ENCODE results near the gene RDH14. TPM values are rescaled to one million over a fixed set of nuclear protein-coding genes. Genes with fewer than 3 reads are reported as not detected.

The RDH14 gene
- total and polyA plus RNA-seq, 3 donors from 2014 or later = 30.7 to 40.1 (median 37.2) TPM

DNA sequence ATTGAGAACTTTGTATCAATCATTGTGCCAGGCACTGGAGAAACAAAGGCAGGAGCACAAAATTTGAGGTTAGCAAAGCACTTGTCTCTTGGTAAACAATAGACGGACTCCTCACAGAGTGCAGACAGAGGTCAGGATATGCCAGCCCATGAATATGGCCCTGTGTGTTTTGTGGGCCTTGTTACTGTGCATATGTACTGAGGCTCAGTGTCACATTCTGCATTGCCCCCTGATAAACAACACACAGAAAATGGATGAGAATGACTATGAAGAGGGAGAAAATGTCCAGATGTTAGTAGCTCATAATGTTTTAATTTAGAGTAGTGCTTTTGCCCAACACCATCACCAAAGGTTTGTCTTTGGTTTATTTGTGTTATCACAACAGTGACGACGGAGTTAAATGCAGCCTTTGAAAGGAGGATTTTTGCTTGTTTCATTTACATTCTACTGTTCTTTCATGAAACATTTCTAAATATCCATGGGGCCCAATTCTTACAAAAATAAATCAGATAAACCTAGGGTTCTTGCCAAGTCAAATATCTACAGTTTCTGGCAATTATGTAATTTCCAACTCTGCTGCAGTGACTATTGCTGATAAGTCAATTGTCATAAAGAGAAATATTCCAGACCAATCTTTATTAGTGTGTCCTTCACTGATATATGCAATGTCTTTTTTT lies 43.5 kb upstream of the RDH14 start:
- no peaks in the 10 kb centered on the region for H3K9me3 ChIP-seq
- TF ChIP-seq, protein P1, sequence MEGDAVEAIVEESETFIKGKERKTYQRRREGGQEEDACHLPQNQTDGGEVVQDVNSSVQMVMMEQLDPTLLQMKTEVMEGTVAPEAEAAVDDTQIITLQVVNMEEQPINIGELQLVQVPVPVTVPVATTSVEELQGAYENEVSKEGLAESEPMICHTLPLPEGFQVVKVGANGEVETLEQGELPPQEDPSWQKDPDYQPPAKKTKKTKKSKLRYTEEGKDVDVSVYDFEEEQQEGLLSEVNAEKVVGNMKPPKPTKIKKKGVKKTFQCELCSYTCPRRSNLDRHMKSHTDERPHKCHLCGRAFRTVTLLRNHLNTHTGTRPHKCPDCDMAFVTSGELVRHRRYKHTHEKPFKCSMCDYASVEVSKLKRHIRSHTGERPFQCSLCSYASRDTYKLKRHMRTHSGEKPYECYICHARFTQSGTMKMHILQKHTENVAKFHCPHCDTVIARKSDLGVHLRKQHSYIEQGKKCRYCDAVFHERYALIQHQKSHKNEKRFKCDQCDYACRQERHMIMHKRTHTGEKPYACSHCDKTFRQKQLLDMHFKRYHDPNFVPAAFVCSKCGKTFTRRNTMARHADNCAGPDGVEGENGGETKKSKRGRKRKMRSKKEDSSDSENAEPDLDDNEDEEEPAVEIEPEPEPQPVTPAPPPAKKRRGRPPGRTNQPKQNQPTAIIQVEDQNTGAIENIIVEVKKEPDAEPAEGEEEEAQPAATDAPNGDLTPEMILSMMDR (IDR thresholded peaks at IDR 0.05) = no peak
- TF ChIP-seq POLR2A (IDR thresholded peaks at IDR 0.05) = no peak
- no peaks in the 10 kb centered on the region for H3K36me3 ChIP-seq (ENCODE audit: low read depth, missing control alignments)
- H3K4me1 ChIP-seq = peaks cover 7% of the 10 kb centered on the region
- H3K27me3 ChIP-seq = no peaks in the 10 kb centered on the region
- 78 to 85% methylated on average over 3 of the region's 3 CpGs for WGBS, 2 donors
- DNase-seq = no peak
- H3K4me3 ChIP-seq = no peak overlapping the region
- no peak overlapping the region for H3K27ac ChIP-seq
- intact Hi-C loops (cut with DNase I; ENCODE audit: low total_unique reads) = no loop called here

DNA sequence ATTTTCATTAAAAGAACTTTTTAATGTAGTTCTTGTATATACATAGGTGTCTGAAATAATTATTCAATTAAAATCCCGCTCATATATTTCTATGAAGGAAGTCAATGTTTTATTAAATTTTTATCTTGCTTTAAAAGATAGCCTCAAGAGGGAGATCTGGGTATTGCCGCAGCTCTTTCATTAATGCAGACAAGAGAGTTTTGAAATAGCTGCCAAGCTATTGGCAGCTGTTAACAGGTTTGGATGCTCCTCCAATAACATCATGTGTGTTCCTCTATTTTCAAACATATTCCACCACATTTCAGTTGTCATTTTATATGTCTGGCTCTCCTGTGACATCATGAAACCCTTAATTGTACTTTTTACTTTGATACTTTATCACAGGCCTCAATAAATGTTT lies 41.8 kb upstream of the RDH14 start:
- Histone ChIP-seq H3K27ac (no peak overlapping the region), H3K9me3 (no peaks in the 10 kb centered on the region), H3K27me3 (no peaks in the 10 kb centered on the region), H3K4me3 (no peak overlapping the region), H3K4me1 (peaks cover 13% of the 10 kb centered on the region), H3K36me3 (ENCODE audit: low read depth, missing control alignments) (no peaks in the 10 kb centered on the region)
- DNase-seq = no peak
- intact Hi-C loops (cut with DNase I; ENCODE audit: low total_unique reads) = no loop called here
- TF ChIP-seq, protein P1 (IDR thresholded peaks at IDR 0.05) = no peak
- TF ChIP-seq POLR2A (IDR thresholded peaks at IDR 0.05) = no peak
- WGBS, 2 donors = 85 to 88% methylated on average over 2 of the region's 2 CpGs

DNA sequence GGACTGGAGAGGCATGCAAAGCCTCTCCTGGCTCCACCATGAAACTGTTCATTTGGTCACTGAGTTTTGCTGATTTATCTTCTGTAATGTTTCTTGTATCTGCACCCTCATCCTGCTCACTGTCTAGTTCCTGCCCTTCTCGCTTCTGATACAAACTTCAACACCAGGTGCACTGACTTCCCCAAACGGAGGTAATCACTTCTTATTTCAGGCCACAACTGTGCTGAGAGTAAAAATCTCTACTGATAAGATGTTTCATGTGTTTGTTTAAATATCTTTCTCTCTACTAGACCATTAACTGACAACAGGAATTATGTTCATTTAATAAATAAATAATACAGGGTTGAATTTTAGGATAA lies 39.8 kb upstream of the RDH14 start:
- H3K4me1 ChIP-seq = peaks cover 13% of the 10 kb centered on the region
- DNase-seq = no peak
- intact Hi-C loops (cut with DNase I; ENCODE audit: low total_unique reads) = no loop called here
- no peaks in the 10 kb centered on the region for H3K27me3 ChIP-seq
- H3K9me3 ChIP-seq = no peaks in the 10 kb centered on the region
- no peak for TF ChIP-seq POLR2A (IDR thresholded peaks at IDR 0.05)
- TF ChIP-seq, protein P1 (IDR thresholded peaks at IDR 0.05) = no peak
- no peak overlapping the region for H3K27ac ChIP-seq
- H3K4me3 ChIP-seq = no peak overlapping the region
- H3K36me3 ChIP-seq (ENCODE audit: low read depth, missing control alignments) = no peaks in the 10 kb centered on the region
- WGBS, 2 donors = 57 to 78% methylated on average over 2 of the region's 2 CpGs

DNA sequence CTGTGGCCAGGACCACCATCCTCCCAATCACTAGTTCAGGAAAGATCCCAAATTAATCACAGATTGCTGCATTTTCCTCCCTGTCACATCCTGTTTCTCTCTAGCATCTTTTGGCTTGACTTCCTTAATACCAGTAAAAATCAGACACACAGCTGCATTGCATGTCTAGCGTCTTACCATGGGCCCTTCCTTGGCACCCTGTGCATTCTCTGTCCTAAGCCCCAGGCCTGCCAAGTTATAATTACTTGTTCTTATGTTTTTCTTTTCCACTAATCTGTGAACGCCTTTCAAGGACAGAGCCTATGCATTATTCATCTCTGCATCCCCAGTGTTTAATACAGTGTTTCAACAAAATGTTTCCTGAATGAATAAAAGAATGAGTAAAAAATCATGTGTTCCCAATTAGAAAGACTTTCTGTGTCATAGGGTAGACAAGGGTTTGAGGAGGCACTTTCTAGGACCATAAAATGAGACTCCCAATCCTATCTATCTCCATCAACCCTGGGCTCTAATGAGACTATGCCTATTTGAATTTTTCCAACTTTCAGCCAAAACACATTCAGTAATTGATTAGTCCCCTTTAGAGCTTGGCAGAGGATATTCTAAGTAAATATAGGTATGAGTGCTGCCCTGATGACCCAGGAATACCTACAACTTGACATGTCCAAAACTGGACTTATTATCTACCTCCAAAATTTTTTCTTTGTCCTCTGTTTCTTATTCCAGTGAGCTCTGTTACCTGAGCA lies 39.2 kb upstream of the RDH14 start:
- WGBS, 2 donors = 23 to 29% methylated on average over 2 of the region's 2 CpGs
- Histone ChIP-seq H3K27me3 (no peaks in the 10 kb centered on the region), H3K36me3 (ENCODE audit: low read depth, missing control alignments) (no peaks in the 10 kb centered on the region), H3K27ac (no peak overlapping the region), H3K4me1 (peaks cover 13% of the 10 kb centered on the region), H3K4me3 (no peak overlapping the region), H3K9me3 (no peaks in the 10 kb centered on the region)
- no peak for DNase-seq
- intact Hi-C loops (cut with DNase I; ENCODE audit: low total_unique reads) = no loop called here
- no peak for TF ChIP-seq POLR2A (IDR thresholded peaks at IDR 0.05)

DNA sequence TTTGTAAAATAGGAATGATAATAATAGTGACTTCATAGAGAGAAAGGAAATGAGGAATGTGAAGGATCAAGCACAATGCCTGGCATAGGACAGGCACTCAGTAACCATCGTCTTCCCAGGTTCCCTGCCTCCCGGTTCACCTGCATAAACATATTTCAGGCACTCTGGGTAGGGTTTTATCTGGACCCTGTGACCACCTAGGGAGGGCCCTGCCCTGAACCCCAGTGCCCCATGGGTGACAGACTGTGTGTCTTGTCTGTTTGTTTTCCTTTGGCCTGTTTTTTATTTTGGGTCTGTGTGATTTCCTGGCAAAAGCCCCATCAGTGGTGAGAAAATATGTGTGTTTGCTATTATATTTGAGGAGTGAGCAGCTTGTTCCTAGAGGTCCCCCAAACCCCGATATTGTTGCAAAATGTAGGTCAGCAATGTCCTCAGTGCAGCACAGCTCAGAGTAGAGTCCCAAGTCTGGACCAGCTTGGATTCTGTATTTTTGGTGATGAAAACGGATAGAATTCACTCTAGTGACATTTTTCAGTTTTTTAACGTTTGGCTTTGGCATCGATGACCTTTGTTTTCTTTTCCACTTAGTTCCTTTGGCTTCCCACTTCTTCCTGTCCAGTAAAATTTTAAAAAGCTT lies 38.5 kb upstream of the RDH14 start:
- Histone ChIP-seq H3K4me1 (peaks cover 13% of the 10 kb centered on the region), H3K27ac (peak overlapping the region in 1 of 2 donors; percentile 10), H3K4me3 (no peak overlapping the region), H3K27me3 (no peaks in the 10 kb centered on the region), H3K36me3 (ENCODE audit: low read depth, missing control alignments) (no peaks in the 10 kb centered on the region), H3K9me3 (no peaks in the 10 kb centered on the region)
- TF ChIP-seq, protein P1 (IDR thresholded peaks at IDR 0.05) = no peak
- TF ChIP-seq POLR2A (IDR thresholded peaks at IDR 0.05) = no peak
- intact Hi-C loops (cut with DNase I; ENCODE audit: low total_unique reads) = no loop called here
- no peak for DNase-seq
- 48 to 63% methylated on average over 6 of the region's 6 CpGs for WGBS, 2 donors

Data from testis (tissue), 3 donors.